ENCODE data around the gene UROC1.

UROC1 gene

GRCh38 chr3:126484662-126485061, 32.9 kb downstream of the UROC1 start:
- no peaks in the 10 kb centered on the region for H3K27me3 ChIP-seq (ENCODE audit: control insufficient read depth, insufficient read depth, low read length)
- no peak overlapping the region for H3K4me3 ChIP-seq (ENCODE audit: low read length)
- H3K9me3 ChIP-seq (ENCODE audit: control insufficient read depth, insufficient read depth, low read length) = no peaks in the 10 kb centered on the region
- no peaks in the 10 kb centered on the region for H3K36me3 ChIP-seq (ENCODE audit: control insufficient read depth, insufficient read depth, low read length)
- WGBS (ENCODE audit: insufficient coverage, insufficient read length) = no CpG with 5 or more reads among the region's 3 CpGs
- H3K4me1 ChIP-seq (ENCODE audit: control insufficient read depth, insufficient read depth, low read length) = peaks cover 5% of the 10 kb centered on the region
- H3K27ac ChIP-seq (ENCODE audit: low read length) = no peak overlapping the region
- DNase-seq (ENCODE audit: low read depth, low spot score) = no peak

GRCh38 chr3:126484148-126484547, 33.4 kb downstream of the UROC1 start:
- Histone ChIP-seq H3K27me3 (ENCODE audit: control insufficient read depth, insufficient read depth, low read length) (no peaks in the 10 kb centered on the region), H3K36me3 (ENCODE audit: control insufficient read depth, insufficient read depth, low read length) (no peaks in the 10 kb centered on the region), H3K4me3 (ENCODE audit: low read length) (no peak overlapping the region), H3K27ac (ENCODE audit: low read length) (no peak overlapping the region), H3K4me1 (ENCODE audit: control insufficient read depth, insufficient read depth, low read length) (peaks cover 5% of the 10 kb centered on the region), H3K9me3 (ENCODE audit: control insufficient read depth, insufficient read depth, low read length) (no peaks in the 10 kb centered on the region)
- no peak for DNase-seq (ENCODE audit: low read depth, low spot score)
- WGBS (ENCODE audit: insufficient coverage, insufficient read length) = no CpG with 5 or more reads among the region's 3 CpGs

GRCh38 chr3:126483321-126483761, 34.2 kb downstream of the UROC1 start:
- no CpG with 5 or more reads among the region's 14 CpGs for WGBS (ENCODE audit: insufficient coverage, insufficient read length)
- Histone ChIP-seq H3K4me3 (ENCODE audit: low read length) (no peak overlapping the region), H3K9me3 (ENCODE audit: control insufficient read depth, insufficient read depth, low read length) (no peaks in the 10 kb centered on the region), H3K27ac (ENCODE audit: low read length) (no peak overlapping the region), H3K36me3 (ENCODE audit: control insufficient read depth, insufficient read depth, low read length) (no peaks in the 10 kb centered on the region), H3K4me1 (ENCODE audit: control insufficient read depth, insufficient read depth, low read length) (peaks cover 5% of the 10 kb centered on the region), H3K27me3 (ENCODE audit: control insufficient read depth, insufficient read depth, low read length) (no peaks in the 10 kb centered on the region)
- no peak for DNase-seq (ENCODE audit: low read depth, low spot score)

- no peak overlapping the region for H3K4me3 ChIP-seq (ENCODE audit: low read length)
- no CpG with 5 or more reads among the region's 15 CpGs for WGBS (ENCODE audit: insufficient coverage, insufficient read length)
- H3K9me3 ChIP-seq (ENCODE audit: control insufficient read depth, insufficient read depth, low read length) = no peaks in the 10 kb centered on the region
- DNase-seq (ENCODE audit: low read depth, low spot score) = no peak
- H3K27me3 ChIP-seq (ENCODE audit: control insufficient read depth, insufficient read depth, low read length) = no peaks in the 10 kb centered on the region
- no peak overlapping the region for H3K27ac ChIP-seq (ENCODE audit: low read length)
- no peaks in the 10 kb centered on the region for H3K36me3 ChIP-seq (ENCODE audit: control insufficient read depth, insufficient read depth, low read length)
- H3K4me1 ChIP-seq (ENCODE audit: control insufficient read depth, insufficient read depth, low read length) = peaks cover 5% of the 10 kb centered on the region
Observed at GRCh38 chr3:126482503-126483255, 34.9 kb downstream of the UROC1 start.

- no peak overlapping the region for H3K4me3 ChIP-seq (ENCODE audit: low read length)
- no peak overlapping the region for H3K27ac ChIP-seq (ENCODE audit: low read length)
- no CpG with 5 or more reads among the region's 16 CpGs for WGBS (ENCODE audit: insufficient coverage, insufficient read length)
- DNase-seq (ENCODE audit: low read depth, low spot score) = no peak
- no peaks in the 10 kb centered on the region for H3K27me3 ChIP-seq (ENCODE audit: control insufficient read depth, insufficient read depth, low read length)
- H3K9me3 ChIP-seq (ENCODE audit: control insufficient read depth, insufficient read depth, low read length) = no peaks in the 10 kb centered on the region
- H3K4me1 ChIP-seq (ENCODE audit: control insufficient read depth, insufficient read depth, low read length) = peaks cover 6% of the 10 kb centered on the region
- no peaks in the 10 kb centered on the region for H3K36me3 ChIP-seq (ENCODE audit: control insufficient read depth, insufficient read depth, low read length)
Observed at GRCh38 chr3:126481808-126482502, 35.6 kb downstream of the UROC1 start.

GRCh38 chr3:126480861-126481260, 36.7 kb downstream of the UROC1 start:
- no peak for DNase-seq (ENCODE audit: low read depth, low spot score)
- Histone ChIP-seq H3K36me3 (ENCODE audit: control insufficient read depth, insufficient read depth, low read length) (no peaks in the 10 kb centered on the region), H3K9me3 (ENCODE audit: control insufficient read depth, insufficient read depth, low read length) (no peaks in the 10 kb centered on the region), H3K27ac (ENCODE audit: low read length) (no peak overlapping the region), H3K4me1 (ENCODE audit: control insufficient read depth, insufficient read depth, low read length) (peaks cover 6% of the 10 kb centered on the region), H3K27me3 (ENCODE audit: control insufficient read depth, insufficient read depth, low read length) (no peaks in the 10 kb centered on the region), H3K4me3 (ENCODE audit: low read length) (no peak overlapping the region)
- WGBS (ENCODE audit: insufficient coverage, insufficient read length) = no CpG with 5 or more reads among the region's 8 CpGs

- H3K4me3 ChIP-seq (ENCODE audit: low read length) = no peak overlapping the region
- H3K4me1 ChIP-seq (ENCODE audit: control insufficient read depth, insufficient read depth, low read length) = peaks cover 6% of the 10 kb centered on the region
- no peaks in the 10 kb centered on the region for H3K27me3 ChIP-seq (ENCODE audit: control insufficient read depth, insufficient read depth, low read length)
- no peak for DNase-seq (ENCODE audit: low read depth, low spot score)
- H3K27ac ChIP-seq (ENCODE audit: low read length) = no peak overlapping the region
- no CpG with 5 or more reads among the region's 5 CpGs for WGBS (ENCODE audit: insufficient coverage, insufficient read length)
- H3K9me3 ChIP-seq (ENCODE audit: control insufficient read depth, insufficient read depth, low read length) = no peaks in the 10 kb centered on the region
- H3K36me3 ChIP-seq (ENCODE audit: control insufficient read depth, insufficient read depth, low read length) = no peaks in the 10 kb centered on the region
Observed at GRCh38 chr3:126480206-126480605, 37.4 kb downstream of the UROC1 start.

- no peak for DNase-seq (ENCODE audit: low read depth, low spot score)
- Histone ChIP-seq H3K4me1 (ENCODE audit: control insufficient read depth, insufficient read depth, low read length) (peaks cover 4% of the 10 kb centered on the region), H3K4me3 (ENCODE audit: low read length) (no peak overlapping the region), H3K27ac (ENCODE audit: low read length) (no peak overlapping the region), H3K9me3 (ENCODE audit: control insufficient read depth, insufficient read depth, low read length) (no peaks in the 10 kb centered on the region), H3K27me3 (ENCODE audit: control insufficient read depth, insufficient read depth, low read length) (no peaks in the 10 kb centered on the region), H3K36me3 (ENCODE audit: control insufficient read depth, insufficient read depth, low read length) (no peaks in the 10 kb centered on the region)
- no CpG with 5 or more reads among the region's 1 CpG for WGBS (ENCODE audit: insufficient coverage, insufficient read length)
Observed at GRCh38 chr3:126479642-126480041, 37.9 kb downstream of the UROC1 start.

GRCh38 chr3:126478581-126479310, 38.8 kb downstream of the UROC1 start:
- H3K27ac ChIP-seq (ENCODE audit: low read length) = no peak overlapping the region
- no peak for DNase-seq (ENCODE audit: low read depth, low spot score)
- H3K4me1 ChIP-seq (ENCODE audit: control insufficient read depth, insufficient read depth, low read length) = 0 out of 2 replicates have a peak, but pooled peaks cover 1% of the 10 kb centered on the region
- H3K27me3 ChIP-seq (ENCODE audit: control insufficient read depth, insufficient read depth, low read length) = no peaks in the 10 kb centered on the region
- no CpG with 5 or more reads among the region's 14 CpGs for WGBS (ENCODE audit: insufficient coverage, insufficient read length)
- H3K9me3 ChIP-seq (ENCODE audit: control insufficient read depth, insufficient read depth, low read length) = no peaks in the 10 kb centered on the region
- no peak overlapping the region for H3K4me3 ChIP-seq (ENCODE audit: low read length)
- no peaks in the 10 kb centered on the region for H3K36me3 ChIP-seq (ENCODE audit: control insufficient read depth, insufficient read depth, low read length)

- H3K4me1 ChIP-seq (ENCODE audit: control insufficient read depth, insufficient read depth, low read length) = 0 out of 2 replicates have a peak, but pooled peaks cover 1% of the 10 kb centered on the region
- H3K36me3 ChIP-seq (ENCODE audit: control insufficient read depth, insufficient read depth, low read length) = no peaks in the 10 kb centered on the region
- no peaks in the 10 kb centered on the region for H3K27me3 ChIP-seq (ENCODE audit: control insufficient read depth, insufficient read depth, low read length)
- no peak overlapping the region for H3K4me3 ChIP-seq (ENCODE audit: low read length)
- WGBS (ENCODE audit: insufficient coverage, insufficient read length) = no CpG with 5 or more reads among the region's 4 CpGs
- no peak for DNase-seq (ENCODE audit: low read depth, low spot score)
- no peak overlapping the region for H3K27ac ChIP-seq (ENCODE audit: low read length)
- no peaks in the 10 kb centered on the region for H3K9me3 ChIP-seq (ENCODE audit: control insufficient read depth, insufficient read depth, low read length)
Observed at GRCh38 chr3:126477061-126477380, 40.6 kb downstream of the UROC1 start.

Data from iPS DF 6.9 (cell line).